NCI-H1694 treated with DMSO at 0.1 percent for 48 hours (cell line): ENCODE data around the gene PTPN2.
"Not testable (repeated sequence)": the region's sequence is repeated elsewhere in the genome, so short reads cannot be mapped to it uniquely, and the experiment has no call there.

Experiments
- DNase-seq: peaks from one replicate; lab custom pipeline; 2025; lab: John Stamatoyannopoulos, UW

Gene PTPN2

DNA sequence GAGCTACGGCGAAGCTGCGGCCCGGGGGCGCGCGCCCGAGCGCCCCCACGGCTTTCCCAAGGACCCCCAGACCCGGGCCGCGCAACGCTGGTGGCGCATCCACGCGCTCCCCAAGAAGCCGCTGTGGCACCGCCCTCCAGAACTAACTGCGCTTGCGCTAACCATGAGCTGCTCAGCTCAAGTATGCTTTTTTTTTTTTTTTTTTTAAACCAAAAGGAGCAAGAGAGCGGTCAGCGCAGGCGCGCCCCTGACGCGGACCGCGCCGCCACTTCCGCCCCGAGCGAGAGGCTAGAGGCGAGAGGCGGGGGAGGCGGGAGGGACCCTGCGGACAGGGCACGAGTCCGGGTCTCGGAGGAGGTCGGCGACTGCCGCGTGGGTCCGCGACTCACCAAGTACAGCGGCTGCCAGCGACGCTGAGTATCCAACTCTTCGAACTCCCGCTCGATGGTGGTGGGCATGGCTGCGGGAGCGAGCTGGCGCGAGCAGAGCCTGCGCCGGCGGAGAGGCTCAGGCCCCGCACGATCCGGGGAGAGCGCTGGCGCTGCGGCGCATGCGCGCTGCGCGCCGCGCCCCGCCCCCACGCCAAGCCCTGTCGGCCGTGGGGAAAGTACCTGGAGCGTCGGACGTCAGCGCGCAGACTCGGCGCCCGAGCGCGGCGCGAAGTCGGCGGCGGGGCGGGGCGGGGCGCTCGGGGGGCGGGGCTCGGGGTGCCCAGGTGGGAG is at the start of gene PTPN2:
TSS of gene PTPN2 (minus strand) at position 554 of the 722 bp plus-strand sequence. CDS start at position 458, 96 bp downstream.
- DNase-seq: peak; percentile 79

DNA sequence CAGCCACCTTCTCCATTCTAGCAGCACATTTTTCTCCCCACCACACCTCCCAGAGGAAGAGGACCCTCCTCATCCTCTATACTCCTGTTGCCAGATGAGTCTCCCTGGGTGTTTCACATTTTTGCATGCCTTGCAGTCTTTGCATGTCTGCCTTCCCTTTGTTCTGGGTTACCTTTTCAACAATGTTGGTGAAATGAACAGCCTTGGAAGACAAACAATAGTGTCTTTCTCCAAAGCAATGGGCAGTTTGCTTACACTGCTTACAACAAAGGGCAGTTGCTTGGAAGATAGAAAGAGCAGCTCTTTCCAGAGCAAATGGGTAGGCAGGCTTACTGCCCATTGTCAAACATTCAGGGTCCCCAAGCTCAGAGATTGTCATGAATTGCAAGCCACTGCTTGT is 49.3 kb upstream of the PTPN2 start:
- no peak for DNase-seq

DNA sequence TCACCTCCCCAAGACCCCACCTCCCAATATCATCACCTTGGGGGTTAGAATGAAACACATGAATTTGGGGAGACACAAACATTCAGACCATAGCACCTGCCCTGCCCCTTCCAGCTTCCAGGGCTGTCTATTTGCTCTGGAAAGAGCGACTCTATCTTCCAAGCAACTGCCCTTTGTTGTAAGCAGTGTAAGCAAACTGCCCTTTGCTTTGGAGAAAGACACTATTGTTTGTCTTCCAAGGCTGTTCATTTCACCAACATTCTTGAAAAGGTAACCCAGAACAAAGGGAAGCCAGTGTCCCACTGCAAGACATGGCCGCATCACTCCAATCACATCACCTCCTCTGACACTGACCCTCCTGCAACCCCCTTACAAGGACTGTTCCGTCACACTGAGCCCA is 46.9 kb upstream of the PTPN2 start:
- DNase-seq: no peak

DNA sequence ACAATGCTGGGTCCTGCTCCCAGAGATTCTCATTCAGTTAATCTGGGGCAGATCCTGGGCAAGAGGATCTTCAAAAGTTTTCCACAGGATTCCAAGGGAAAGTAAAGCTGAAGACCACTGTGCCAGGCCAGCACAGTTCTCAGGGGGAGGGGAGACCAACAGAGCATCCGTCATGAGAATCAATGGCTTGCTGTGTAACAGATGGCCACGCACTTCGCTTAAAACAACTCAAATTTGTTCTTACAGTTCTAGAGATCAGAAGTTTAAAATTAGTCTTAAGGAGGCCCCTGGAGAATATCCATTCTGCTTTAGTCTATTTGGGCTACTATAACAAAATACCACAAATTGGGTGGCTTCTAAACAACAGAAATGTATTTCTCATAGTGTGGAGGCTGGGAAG is 46.3 kb upstream of the PTPN2 start:
- no peak for DNase-seq

DNA sequence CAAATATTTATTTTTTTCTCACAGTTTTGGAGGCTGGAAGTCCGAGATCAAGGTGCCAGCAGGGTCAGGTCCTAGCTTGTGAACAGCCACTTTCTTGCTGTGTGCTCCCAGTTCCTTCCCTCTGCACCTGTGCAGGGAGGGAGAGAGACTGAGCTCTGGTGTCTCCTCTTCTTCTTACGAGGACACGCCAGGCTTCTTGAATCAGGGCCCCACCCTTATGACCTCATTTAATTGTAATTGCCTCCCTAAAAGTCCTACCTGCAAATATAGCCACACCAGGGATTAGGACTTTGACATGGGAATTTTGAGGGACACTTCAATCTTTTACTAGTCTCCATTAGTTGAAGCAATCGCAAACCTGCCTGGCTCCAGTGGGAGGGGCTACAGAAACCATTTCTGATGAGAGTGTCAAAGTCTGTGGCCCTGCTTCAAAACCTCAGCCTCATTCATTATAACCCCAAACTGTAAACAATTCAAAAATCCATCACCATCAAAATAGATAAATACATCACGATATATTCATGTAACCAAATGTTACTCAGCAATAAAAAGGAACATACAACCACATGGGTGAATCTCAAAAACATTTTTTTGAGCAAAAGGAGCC is 45.5 kb upstream of the PTPN2 start:
- DNase-seq: no peak

DNA sequence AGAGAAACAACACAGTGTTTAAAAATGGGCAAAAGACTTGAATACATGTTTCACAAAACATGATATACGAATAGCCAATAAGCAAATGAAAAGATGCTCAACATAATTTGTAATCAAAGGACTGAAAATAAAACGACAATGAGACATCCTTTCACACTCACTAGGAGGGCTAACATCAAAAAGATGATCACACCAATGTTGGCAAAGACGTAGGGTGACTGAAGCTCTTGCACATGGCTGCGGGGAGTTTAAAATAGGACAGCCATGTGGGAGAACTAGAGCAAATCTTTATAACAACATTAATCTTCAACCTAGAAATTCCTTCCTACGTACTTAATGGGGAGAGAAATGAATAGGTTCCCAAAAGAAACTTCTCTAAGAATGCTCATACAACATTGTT is 44.6 kb upstream of the PTPN2 start:
- DNase-seq: no peak

DNA sequence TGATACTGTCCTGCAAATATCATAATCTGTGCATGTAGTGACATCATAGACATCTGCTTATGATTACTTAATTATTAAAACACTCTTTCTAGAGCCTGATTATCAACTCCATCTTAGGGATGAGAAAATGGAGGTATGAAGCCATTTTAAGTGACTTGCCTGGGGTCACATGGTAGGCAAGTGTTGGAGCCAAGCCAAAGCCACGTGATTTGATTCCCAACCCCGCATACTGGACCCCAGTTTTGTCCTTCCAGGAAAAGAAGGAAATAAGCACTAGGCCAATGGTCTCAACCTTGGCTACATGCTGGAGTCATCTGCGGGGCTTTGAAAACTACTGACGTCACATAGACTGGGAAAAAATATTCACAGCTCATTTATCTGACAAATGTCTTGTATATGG is 44.2 kb upstream of the PTPN2 start:
- no peak for DNase-seq

DNA sequence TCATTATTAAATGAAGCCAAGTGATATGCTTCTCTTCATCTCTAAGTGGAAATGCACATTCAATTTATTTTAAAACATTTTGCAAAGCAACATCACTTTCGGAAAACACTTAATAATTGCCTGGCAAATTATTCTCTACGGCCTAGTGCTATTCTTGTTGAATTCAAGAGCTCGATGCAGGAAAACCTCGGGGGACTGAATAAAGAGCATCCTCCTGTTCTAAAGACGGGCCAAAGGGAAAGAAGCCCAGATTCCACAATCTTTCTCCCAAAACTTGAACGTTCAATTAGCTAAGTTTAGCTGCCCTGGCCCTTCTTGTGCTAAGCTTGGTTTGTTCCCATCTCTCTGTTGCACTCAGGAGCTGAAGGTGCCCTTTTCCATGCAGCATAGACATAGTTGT is 40.6 kb upstream of the PTPN2 start:
- no peak for DNase-seq

DNA sequence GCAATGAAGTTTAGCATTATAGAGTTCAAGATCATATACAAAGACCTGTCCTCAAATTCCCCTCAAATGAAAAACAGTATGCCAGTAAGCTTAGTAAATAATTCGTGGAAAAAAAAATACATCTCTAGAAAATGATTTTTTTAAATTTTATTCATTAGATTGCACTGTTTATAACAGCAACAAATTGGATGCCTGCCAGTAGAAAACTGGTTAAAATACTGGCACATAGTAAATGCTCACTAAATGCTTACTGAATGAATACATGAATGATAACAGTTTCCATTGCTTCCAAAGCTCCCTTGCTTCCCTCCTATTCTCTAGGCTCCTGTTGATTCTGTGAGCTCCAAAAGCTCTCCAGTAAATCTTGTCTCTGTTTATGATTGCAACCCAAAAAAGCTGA is 38.2 kb upstream of the PTPN2 start:
- no peak for DNase-seq

DNA sequence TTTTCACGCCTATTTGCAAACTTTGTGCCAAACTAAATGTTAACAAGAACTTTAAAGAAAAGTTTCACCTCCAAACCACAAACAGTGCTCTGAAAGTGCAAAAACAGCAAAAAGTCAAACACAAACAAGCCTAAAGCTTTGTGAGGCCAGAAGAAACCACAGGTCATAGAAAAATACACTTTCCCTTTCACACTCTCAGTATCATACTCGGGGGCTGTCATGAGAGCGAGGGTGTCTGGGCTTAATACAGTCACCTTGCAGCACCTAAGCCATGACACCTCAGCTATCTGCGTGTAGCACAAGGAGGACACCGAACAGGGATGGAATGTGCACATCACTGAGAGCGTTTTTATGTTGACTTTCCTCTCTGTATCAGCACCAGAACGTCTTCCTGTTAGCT is 37.1 kb upstream of the PTPN2 start:
- DNase-seq: no peak

DNA sequence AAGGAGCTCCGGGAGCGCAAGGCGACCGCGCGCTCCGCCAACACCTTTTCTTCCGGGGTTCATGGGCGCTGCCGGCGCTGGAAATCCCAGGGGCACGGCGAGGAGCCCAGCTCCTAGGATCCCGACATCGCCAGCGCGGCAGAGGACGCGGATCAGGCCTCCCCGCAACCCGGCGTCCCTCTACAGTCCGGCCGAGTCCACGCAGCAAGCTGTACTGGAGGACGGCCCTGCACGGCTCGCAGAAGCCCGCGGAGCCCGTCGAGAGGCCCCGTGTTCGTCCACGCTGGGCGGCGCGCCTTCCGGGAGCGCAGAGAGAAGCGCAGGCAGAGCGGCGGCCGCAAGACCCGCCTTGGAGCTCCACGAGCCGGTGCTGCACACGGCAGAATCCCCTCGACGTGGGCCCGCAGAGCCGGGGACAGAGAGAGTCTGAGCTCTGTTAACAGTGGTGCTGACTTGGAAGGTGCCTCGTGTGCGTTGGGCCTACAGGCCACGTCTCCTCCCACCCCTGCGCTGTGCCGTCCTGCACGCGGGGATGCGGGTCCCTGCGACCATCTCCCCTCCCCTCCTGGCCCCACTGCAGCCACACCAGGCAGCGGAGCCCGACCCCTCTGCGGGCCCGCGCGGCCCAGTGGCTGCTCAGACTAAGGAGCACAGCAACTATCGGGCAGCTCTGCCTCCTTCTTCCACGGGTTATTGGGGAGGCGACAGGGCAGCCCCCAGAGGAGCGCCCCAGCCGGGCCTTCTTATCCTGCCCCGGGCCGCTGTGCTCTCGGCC is 28.1 kb upstream of the PTPN2 start:
- DNase-seq: no peak

DNA sequence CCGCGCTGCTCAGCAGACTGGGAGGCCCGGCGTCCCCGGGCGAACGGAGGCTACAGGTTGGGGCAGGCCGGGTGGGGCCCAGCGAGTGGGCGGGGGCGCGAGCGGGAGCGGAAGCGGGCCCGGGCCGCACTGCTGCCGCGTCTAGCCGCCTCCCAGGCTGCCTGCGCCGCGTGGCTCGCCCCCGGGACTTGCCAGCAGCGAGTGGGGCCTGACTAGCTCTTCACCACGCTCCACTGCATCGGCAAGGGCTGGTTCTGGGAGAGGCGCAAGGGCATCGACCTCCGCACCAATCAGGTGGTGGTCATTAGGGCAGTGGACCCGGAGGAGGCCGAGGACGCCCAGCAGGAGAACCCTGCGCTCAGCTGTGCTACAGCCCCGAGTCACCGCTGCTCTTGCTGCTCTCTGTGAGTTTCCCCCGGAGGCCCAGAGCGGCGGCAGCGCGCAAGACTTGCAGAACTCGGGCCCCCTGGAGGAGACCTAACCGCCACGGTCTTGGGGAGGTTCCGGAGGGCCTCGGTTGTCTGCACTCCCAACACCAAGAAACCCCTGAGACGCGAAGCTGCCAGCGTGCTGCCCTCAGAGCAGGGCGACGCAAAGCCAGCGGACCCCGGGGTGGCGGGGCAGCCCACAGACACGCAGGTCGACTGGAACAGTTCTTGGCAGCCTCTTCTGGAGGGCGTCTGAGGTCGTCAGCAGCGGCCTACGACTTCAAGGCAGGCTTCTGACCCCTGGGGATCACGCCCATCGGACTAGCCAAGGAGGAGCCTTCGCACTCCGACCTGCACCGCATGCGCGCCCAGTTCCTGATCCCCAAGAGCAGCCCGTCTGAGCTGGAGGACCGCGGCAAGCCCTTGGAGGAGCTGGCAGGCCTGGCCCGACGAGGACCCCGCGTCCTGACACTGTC is 27.2 kb upstream of the PTPN2 start:
- no peak for DNase-seq

DNA sequence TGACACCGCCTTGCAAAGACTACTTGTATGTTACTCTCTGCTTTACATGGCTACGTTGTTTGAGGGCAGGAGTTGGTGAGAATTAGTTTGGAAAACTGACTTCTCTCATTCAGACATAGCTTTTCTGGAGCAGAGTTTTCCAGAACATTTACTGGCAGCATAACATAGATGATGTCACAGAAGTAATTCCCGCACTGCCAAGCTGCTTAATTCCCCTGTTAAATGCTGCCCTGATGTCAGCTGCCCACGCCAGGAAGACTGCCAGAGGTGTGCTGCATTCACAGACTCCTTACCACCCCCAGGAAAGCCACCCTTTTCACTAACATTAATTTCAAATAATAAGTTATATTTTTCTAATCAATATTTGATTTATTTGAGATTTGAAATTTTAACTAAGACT is 24.7 kb upstream of the PTPN2 start:
- no peak for DNase-seq

DNA sequence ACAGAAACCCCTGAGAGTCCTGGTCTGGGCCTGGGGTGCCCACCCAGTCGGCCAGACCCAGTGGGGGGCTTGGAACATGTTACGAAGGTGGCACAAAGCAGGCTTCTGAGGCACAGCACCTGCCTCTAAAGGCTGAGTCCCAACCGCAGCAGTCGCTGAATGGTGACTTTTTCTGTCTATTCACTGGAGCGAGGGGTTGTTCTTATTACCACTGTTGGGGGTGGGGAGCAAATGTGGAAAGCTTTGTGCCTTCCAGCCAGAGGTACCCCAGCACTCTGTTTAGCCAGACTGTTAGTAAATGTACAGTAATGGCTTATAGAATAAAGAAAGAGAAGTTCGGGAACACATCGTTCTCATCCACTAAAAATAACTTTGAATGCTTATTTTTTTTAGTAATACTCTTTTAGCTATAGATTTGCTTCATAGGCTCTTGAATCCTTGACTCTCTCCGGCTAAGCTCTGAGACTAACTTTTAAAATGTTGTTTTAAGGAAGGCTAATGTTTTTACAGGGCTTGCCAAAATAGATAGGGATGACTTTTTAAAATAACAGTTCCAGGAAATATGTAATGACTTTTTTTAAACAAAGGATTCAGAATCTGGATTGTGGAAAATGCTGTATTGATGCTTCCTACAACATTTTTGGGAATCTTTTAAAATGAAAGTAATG is 23.4 kb upstream of the PTPN2 start:
- DNase-seq: no peak

DNA sequence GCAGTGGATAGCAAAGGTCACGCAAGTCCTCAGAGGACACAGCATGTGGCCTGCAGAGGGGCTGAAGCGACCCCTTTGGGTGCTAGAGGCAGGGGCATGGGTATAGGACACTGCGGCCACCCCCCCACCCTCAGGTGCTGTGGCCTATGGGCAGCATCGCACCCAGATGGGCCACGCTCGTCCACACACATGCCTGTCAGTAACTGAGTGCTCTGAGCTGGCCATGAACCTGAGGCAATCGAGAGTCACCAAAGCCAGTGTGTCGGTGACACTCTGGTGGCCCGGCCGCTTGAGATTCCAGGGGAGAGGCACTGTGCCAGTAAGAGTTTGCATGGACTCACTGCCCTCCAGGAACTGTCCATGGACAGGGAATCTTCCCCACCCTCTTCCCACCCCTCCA is 22.7 kb upstream of the PTPN2 start:
- no peak for DNase-seq

DNA sequence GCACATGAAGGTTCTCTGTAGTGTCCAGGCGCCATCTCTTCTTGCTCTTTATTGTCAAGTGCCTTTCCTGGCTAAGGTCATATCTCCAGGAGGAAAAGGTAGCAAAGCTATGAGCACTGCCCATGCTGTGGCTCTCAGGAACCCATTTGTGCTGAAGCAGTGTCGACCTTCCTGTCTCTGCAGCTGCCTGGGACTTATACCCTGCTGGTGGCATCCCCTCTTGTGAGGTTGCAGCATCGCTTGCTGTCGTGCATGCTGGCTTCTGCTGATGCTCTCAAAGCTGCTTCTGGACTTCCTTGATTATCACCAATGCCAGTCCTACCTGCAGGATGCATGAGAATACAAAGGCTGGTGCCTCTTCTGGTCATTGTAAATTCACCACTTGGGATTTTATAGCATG is 22.1 kb upstream of the PTPN2 start:
- no peak for DNase-seq

DNA sequence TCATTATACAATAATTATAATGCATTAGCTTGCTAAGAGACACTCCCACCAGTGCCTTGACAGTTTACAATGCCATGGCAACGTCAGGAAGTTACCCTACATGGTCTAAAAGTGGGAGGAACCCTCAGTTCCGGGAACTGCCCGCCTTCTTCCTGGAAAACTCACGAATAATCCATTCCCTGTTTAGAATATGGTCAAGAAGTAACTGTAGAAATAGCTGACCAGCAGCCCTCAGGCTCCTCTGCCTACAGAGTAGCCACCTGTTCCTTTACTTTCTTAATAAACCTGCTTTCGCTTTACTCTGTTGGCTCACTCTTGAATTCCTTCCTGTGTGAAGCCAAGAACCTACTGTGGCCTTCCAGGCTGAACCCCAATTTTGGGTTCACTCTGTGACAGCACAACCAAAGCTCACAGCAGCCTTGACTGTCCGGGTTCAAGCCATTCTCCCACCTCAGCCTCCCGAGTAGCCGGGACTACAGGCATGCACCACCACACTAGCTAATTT is 20.0 kb upstream of the PTPN2 start:
- DNase-seq: no peak

DNA sequence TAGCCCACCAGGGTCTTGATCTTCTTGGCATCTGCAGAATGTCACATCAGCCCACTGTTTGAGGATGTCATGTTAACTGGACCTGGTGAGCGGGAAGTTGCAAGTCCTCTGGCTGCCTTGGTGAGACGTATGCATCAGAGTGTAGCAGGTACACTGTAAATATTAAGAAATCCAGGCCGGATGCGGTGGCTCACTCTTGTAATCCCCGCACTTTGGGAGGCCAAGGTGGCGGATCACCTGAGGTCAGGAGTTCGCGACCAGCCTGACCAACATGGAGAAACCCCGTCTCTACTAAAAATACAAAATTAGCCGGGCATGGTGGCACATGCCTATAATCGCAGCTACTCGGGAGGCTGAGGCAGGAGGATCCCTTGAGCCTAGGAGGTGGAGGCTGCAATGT is 17.2 kb upstream of the PTPN2 start:
- DNase-seq: not testable (repeated sequence)

DNA sequence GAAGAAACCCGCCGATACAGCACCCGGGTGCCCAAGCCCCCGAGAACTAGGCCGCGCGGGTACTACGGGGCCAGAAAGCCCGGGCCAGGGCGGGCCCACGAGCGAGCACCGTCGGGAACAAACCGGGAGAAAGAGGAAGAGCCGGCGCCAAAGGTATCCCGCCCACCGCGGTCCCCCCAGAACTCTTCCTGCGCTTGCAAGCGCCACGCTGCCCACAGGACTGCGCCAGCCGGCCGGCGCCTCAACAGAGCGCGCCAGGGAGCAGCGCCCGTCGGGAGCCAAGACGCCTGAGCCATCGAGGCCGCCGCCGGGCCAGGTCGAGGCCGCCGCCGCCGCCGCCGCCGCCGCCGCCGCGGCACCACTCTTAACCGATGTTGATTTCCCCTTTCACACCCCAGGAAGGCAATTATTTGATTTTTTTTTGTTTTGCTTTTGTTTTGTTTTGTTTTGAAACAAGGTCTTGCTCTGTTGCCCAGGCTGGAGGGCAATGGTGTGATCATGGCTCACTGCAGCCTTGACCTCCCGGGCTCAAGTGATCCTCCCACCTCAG is 12.8 kb upstream of the PTPN2 start:
- not testable (repeated sequence) for DNase-seq

DNA sequence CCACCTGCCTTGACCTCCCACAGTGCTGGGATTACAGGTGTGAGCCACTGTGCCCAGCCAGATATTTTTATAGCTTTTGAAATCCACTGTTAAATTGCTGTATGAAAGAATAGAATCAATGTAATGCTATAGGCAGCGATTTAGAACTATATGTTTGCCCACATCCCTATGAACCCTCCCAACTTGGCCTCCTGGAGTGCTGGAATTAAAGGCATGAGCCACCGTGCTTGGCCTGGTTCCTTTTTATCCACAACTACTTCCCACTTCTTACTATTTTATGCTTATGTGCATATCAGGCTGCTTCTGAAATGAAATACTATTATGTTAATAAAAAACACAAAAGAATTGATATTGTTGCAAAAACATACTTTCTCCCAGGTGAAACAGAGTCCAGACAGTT is 11.6 kb upstream of the PTPN2 start:
- no peak for DNase-seq

DNA sequence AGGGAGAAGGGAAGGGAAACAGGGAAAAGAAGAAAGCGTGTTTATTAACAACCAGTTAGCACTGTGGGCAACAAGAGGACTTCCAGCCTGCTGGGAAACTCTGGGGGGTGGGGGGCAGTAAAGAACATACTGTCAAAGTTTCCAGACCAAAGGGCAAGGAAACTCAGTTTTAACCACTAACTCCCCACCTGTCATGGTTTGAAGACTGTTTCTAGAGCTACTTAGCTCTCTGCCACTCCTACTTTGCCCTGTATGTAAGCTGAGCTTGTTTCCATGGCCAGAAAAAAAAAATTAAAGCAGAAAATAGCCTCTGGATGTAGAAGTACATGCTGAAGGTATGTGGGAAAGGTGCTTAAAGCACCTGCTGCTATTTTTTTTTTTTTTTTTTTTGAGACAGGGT is 11.0 kb upstream of the PTPN2 start:
- no peak for DNase-seq
